Kidney (tissue), 14 donors: ENCODE measurements around the gene PTPRG. TPM values are rescaled to one million over a fixed set of nuclear protein-coding genes. Genes with fewer than 3 reads are reported as not detected.

Experiments used
- DNase-seq, 5 donors: peaks; one replicate each; pipeline ENCODE4 v3.0.0-alpha.2; 2013 to 2020
- FAIRE-seq: peaks from 2 replicates; lab custom pipeline; 2012; peaks lifted over from hg19 to GRCh38; lab: Jason Lieb, UNC
- H3K27ac ChIP-seq, 2 donors: one replicate each; pipeline ENCODE4 v1.7.0; 2013; ENCODE audit warnings: low read depth in 2 of 2, low read length in 2 of 2, inconsistent platforms in 1 of 2
- H3K27me3 ChIP-seq: one replicate; pipeline ENCODE4 v1.7.1; 2013; ENCODE audit warnings: low read length, inconsistent platforms; ENCODE audit not compliant: control insufficient read depth, insufficient read depth
- H3K36me3 ChIP-seq, 3 donors: one replicate each; pipeline versions ENCODE4 v1.7.0 to v1.7.1; 2013; ENCODE audit warnings: low read length in 3 of 3, control low read depth in 1 of 3, inconsistent platforms in 1 of 3; ENCODE audit not compliant: insufficient read depth in 3 of 3, control insufficient read depth in 2 of 3
- H3K4me1 ChIP-seq, 3 donors: one replicate each; pipeline versions ENCODE4 v1.7.0 to v1.7.1; 2013; ENCODE audit warnings: low read length in 3 of 3, inconsistent platforms in 1 of 3, low read depth in 1 of 3; ENCODE audit not compliant: control insufficient read depth in 2 of 3, insufficient read depth in 2 of 3
- H3K4me3 ChIP-seq, 3 donors: one replicate each; pipeline versions ENCODE4 v1.7.0 to v1.8.1; 2013; ENCODE audit warnings: low read length in 3 of 3, control low read depth in 1 of 3, inconsistent platforms in 1 of 3
- H3K9ac ChIP-seq, 3 donors: one replicate each; pipeline versions ENCODE4 v1.7.0 to v1.7.1; 2013; ENCODE audit warnings: low read length in 3 of 3, control low read depth in 1 of 3, inconsistent platforms in 1 of 3
- H3K9me3 ChIP-seq, 3 donors: one replicate each; pipeline versions ENCODE4 v1.7.0 to v1.7.1; 2013; ENCODE audit warnings: low read length in 3 of 3, control low read depth in 1 of 3, inconsistent platforms in 1 of 3; ENCODE audit not compliant: control insufficient read depth in 2 of 3, insufficient read depth in 1 of 3
- intact Hi-C: fragments of 100-400 bp; cut with DNase I; formaldehyde crosslinking; loops from one replicate; pipeline ENCODE4 v1.11.1; 2022
- polyA plus RNA-seq: library from polyadenylated mRNA; stranded (reverse); fragments of 350-450 nt; fragmentation: Illumina TruSeq; extraction: RNeasy Lipid Tissue Mini Kit (QIAGEN cat#74804); gene quantifications from one replicate; pipeline ENCODE4 v1.2.3, GENCODE V29; 2014; ENCODE audit warnings: low read depth, low replicate concordance; ENCODE audit not compliant: insufficient read depth
- total RNA-seq: library from RNA; stranded (reverse); fragmentation: NEBNext Ultra II Directional; extraction: Animal tissue kit (Norgen Biotek cat#: 25700); gene quantifications from one replicate; pipeline ENCODE4 v1.2.1, GENCODE V29; 2021
- TF ChIP-seq, protein P1 (sequence below): IDR thresholded peaks from 3 replicates; pipeline ENCODE4 v1.5.1; 2012; ENCODE audit warnings: mild to moderate bottlenecking, moderate library complexity, borderline replicate concordance; ENCODE audit not compliant: insufficient read depth; ENCODE audit errors: extremely low read depth
- donor health status: control.
- donor health status: control.
- donor health status: control.
- donor health status: control.
- donor health status: control.
- donor health status: DM: yes; HTN: yes; CAD: no.
- donor health status: Normal renal cell carcinoma (clear cell type).

PTPRG gene
- total and polyA plus RNA-seq, 2 donors from 2014 or later: 9.2 to 154 TPM

GRCh38 chr3:61597906-61598305, 36.5 kb downstream of the PTPRG start:
- Histone ChIP-seq H3K9me3 (no peaks in the 10 kb centered on the region), H3K27me3 (no peaks in the 10 kb centered on the region), H3K27ac (no peak overlapping the region), H3K4me1 (peaks cover 0 to 3% (median 0%) of the 10 kb centered on the region in 3 donors), H3K4me3 (no peak overlapping the region), H3K36me3 (no peaks in the 10 kb centered on the region), H3K9ac (no peak overlapping the region)
- TF ChIP-seq, protein P1, sequence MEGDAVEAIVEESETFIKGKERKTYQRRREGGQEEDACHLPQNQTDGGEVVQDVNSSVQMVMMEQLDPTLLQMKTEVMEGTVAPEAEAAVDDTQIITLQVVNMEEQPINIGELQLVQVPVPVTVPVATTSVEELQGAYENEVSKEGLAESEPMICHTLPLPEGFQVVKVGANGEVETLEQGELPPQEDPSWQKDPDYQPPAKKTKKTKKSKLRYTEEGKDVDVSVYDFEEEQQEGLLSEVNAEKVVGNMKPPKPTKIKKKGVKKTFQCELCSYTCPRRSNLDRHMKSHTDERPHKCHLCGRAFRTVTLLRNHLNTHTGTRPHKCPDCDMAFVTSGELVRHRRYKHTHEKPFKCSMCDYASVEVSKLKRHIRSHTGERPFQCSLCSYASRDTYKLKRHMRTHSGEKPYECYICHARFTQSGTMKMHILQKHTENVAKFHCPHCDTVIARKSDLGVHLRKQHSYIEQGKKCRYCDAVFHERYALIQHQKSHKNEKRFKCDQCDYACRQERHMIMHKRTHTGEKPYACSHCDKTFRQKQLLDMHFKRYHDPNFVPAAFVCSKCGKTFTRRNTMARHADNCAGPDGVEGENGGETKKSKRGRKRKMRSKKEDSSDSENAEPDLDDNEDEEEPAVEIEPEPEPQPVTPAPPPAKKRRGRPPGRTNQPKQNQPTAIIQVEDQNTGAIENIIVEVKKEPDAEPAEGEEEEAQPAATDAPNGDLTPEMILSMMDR: no peak
- FAIRE-seq (no peak), DNase-seq (no peak)
- intact Hi-C loops: no loop called here

GRCh38 chr3:61600195-61600594, 38.8 kb downstream of the PTPRG start:
- no peaks in the 10 kb centered on the region for H3K4me1 ChIP-seq
- H3K9me3 ChIP-seq: no peaks in the 10 kb centered on the region
- H3K36me3 ChIP-seq: no peaks in the 10 kb centered on the region
- H3K27me3 ChIP-seq: no peaks in the 10 kb centered on the region
- FAIRE-seq (no peak), DNase-seq (no peak)
- TF ChIP-seq, protein P1: no peak
- intact Hi-C loops: no loop called here
- no peak overlapping the region for H3K27ac ChIP-seq
- no peak overlapping the region for H3K4me3 ChIP-seq
- no peak overlapping the region for H3K9ac ChIP-seq

DNA sequence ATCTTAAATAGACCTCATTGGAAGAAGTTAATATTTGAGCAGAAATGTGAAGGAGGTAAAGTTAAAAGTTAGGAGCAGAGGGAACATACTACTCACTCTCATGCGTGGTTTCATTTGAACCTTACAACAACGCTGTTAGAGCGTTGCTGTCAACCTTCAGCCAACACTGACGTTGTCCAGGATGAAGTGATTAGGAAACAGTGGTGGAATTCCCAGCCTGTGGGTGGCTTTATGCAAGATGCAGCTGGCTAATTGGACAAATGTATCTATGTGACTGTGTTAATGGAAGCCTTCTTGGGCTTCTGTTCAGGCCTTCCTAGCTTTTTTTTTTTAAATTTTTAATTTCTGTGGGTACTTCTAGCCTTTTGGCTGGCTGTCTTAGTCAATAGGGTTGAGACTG, 40.5 kb downstream of the PTPRG start:
- H3K4me1 ChIP-seq: peaks cover 0 to 3% (median 0%) of the 10 kb centered on the region in 3 donors
- intact Hi-C loops: no loop called here
- no peak for DNase-seq
- no peaks in the 10 kb centered on the region for H3K36me3 ChIP-seq
- TF ChIP-seq, protein P1: no peak
- no peaks in the 10 kb centered on the region for H3K9me3 ChIP-seq
- no peak overlapping the region for H3K27ac ChIP-seq
- FAIRE-seq: no peak
- no peak overlapping the region for H3K9ac ChIP-seq
- H3K27me3 ChIP-seq: no peaks in the 10 kb centered on the region
- H3K4me3 ChIP-seq: no peak overlapping the region

DNA sequence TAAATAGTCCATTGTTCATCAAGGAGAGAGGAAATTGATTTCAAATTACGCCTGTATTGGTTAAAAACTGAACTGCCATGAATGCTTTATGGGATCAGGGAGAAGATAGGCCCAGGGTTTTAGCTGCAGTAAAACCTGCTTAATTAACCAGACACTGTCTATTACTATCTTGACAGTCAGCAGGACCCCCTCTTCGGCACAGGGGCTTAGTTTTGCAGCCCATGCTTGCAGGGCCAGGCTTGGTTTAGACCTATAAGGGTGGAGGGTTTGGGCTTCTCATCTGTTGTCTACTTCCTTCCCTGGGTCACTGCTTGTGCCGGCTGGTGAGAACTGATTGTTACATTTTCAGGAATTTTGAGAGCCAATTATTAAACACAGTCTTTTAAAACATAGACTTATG, 41.1 kb downstream of the PTPRG start:
- H3K27me3 ChIP-seq: no peaks in the 10 kb centered on the region
- peaks cover 0 to 3% (median 0%) of the 10 kb centered on the region in 3 donors for H3K4me1 ChIP-seq
- H3K36me3 ChIP-seq: no peaks in the 10 kb centered on the region
- H3K4me3 ChIP-seq: no peak overlapping the region
- intact Hi-C loops: no loop called here
- H3K9me3 ChIP-seq: no peaks in the 10 kb centered on the region
- DNase-seq: no peak
- H3K27ac ChIP-seq: no peak overlapping the region
- TF ChIP-seq, protein P1: no peak
- FAIRE-seq: no peak
- H3K9ac ChIP-seq: no peak overlapping the region
